Measurements from ENCODE around the gene TAB3.
A peak's percentile ranks its signal among the peaks of the same experiment; 100 is the strongest.

TAB3 gene

GRCh38 chrX:30887721-30888120 is 1.3 kb downstream of the TAB3 start:
- TF ChIP-seq, protein P1, sequence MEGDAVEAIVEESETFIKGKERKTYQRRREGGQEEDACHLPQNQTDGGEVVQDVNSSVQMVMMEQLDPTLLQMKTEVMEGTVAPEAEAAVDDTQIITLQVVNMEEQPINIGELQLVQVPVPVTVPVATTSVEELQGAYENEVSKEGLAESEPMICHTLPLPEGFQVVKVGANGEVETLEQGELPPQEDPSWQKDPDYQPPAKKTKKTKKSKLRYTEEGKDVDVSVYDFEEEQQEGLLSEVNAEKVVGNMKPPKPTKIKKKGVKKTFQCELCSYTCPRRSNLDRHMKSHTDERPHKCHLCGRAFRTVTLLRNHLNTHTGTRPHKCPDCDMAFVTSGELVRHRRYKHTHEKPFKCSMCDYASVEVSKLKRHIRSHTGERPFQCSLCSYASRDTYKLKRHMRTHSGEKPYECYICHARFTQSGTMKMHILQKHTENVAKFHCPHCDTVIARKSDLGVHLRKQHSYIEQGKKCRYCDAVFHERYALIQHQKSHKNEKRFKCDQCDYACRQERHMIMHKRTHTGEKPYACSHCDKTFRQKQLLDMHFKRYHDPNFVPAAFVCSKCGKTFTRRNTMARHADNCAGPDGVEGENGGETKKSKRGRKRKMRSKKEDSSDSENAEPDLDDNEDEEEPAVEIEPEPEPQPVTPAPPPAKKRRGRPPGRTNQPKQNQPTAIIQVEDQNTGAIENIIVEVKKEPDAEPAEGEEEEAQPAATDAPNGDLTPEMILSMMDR (IDR thresholded peaks at IDR 0.05; ENCODE audit: low read depth, low read length, missing control alignments), result no peak
- no peak for DNase-seq (ENCODE audit: extremely low read depth, low read depth)
- peak overlapping the region; percentile 65 for H3K4me3 ChIP-seq (replicated peaks; ENCODE audit: low read depth, low read length)

- no peak overlapping the region for H3K4me3 ChIP-seq (replicated peaks; ENCODE audit: low read depth, low read length)
- no peak for DNase-seq (ENCODE audit: extremely low read depth, low read depth)
- TF ChIP-seq, protein P1 (IDR thresholded peaks at IDR 0.05; ENCODE audit: low read depth, low read length, missing control alignments), result no peak
Observed at GRCh38 chrX:30887288-30887687, 1.8 kb downstream of the TAB3 start.

- TF ChIP-seq, protein P1 (IDR thresholded peaks at IDR 0.05; ENCODE audit: low read depth, low read length, missing control alignments), result no peak
- DNase-seq (ENCODE audit: extremely low read depth, low read depth), result no peak
- H3K4me3 ChIP-seq (replicated peaks; ENCODE audit: low read depth, low read length), result no peak overlapping the region
Observed at GRCh38 chrX:30885136-30885535, 3.9 kb downstream of the TAB3 start.

- H3K4me3 ChIP-seq (replicated peaks; ENCODE audit: low read depth, low read length), result no peak overlapping the region
- TF ChIP-seq, protein P1 (IDR thresholded peaks at IDR 0.05; ENCODE audit: low read depth, low read length, missing control alignments), result no peak
- no peak for DNase-seq (ENCODE audit: extremely low read depth, low read depth)
Observed at GRCh38 chrX:30883138-30883537, 5.9 kb downstream of the TAB3 start.

GRCh38 chrX:30881797-30882196 is 7.3 kb downstream of the TAB3 start:
- no peak for DNase-seq (ENCODE audit: extremely low read depth, low read depth)
- TF ChIP-seq, protein P1 (IDR thresholded peaks at IDR 0.05; ENCODE audit: low read depth, low read length, missing control alignments), result no peak
- no peak overlapping the region for H3K4me3 ChIP-seq (replicated peaks; ENCODE audit: low read depth, low read length)

DNA sequence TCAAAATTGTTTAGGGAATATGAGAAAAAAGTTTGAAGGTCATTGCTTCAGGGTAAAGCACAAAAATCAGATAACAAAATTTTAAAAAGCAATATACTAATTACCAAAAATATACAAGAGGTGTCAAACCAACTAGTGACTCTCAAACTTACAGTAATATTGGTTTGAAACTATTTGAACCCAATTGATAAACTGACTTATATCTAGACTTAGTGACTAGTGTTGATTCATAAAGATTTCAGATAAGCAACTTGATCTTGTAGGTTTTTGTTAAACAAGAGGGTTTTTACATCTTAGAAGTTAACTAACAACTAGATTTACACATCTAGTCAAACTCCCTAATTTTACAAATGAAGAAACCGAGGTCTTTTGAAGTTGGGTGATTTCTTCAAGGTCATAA is 7.7 kb downstream of the TAB3 start:
- TF ChIP-seq, protein P1 (IDR thresholded peaks at IDR 0.05; ENCODE audit: low read depth, low read length, missing control alignments), result no peak
- H3K4me3 ChIP-seq (replicated peaks; ENCODE audit: low read depth, low read length), result no peak overlapping the region
- DNase-seq (ENCODE audit: extremely low read depth, low read depth), result no peak

DNA sequence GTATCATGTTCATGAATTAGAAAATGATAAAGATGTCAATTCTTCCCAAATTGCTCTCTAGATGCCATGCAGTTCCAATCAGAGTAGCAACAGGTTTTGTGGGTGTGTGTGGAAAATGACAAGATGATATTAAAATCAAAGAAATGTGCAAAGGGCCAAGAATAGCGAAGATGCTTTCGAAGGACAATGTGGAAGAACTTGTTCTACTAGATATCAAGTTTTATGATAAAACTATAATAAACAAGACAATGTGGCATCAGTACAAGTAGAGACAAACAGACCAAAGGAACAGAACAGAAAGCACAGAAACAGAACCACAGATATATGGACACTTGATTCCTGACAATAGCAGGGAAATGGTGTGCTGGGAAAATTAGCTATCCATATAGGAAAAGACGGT is 9.0 kb downstream of the TAB3 start:
- no peak overlapping the region for H3K4me3 ChIP-seq (replicated peaks; ENCODE audit: low read depth, low read length)
- DNase-seq (ENCODE audit: extremely low read depth, low read depth), result no peak
- TF ChIP-seq, protein P1 (IDR thresholded peaks at IDR 0.05; ENCODE audit: low read depth, low read length, missing control alignments), result no peak

Data from HFF-Myc (cell line).